Fibroblast of skin of right quadriceps (primary cell): ENCODE results near the gene HYAL2.

Experiments used
- DNase-seq: peaks from one replicate; pipeline ENCODE4 v3.0.0-alpha.2; 2013

Gene HYAL2

DNA sequence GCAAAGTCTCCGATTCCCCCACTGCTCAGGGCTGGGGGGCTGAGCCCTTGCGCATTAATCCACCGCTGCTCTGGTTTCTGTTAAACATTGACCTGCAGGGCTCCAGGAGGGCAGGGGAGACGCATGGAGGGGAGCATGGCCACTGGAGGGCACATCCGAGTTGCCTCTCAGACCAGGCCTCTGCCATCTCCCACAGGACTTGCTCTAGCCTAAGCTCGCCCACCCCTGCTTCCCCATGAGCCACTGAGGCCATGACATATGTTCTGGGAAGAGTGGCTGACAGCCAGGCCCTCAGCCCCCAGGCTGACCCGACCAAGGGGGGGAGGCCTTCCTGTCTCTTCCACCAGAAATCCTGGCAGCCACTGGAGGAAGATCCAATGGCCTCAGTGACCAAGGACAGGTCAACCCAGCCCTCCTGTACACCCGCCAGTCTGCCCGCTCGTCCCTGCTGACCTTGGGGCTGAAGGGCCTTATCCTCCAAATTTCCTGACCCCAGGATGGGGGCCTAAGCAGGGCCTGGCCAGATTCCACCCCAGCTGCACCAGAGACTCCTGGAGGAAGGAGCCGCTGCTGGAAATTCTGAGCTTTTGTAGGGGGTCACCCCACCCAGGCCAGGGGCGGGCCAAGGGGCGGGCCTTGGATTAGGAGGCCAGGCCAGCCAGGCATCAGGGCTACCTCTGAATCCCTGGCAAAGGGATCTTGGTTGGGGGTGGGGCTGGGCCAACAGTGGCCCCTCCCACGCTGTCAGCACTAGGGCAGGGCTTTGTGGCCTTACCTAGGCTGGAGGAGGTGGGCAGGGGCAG lies 19.3 kb downstream of the HYAL2 start, which contains the start of gene HYAL1:
Gene HYAL1, minus strand, starts transcription at position 562 of the 803 bp plus-strand sequence. CDS start 618 bp downstream, outside the sequence.
- no peak for DNase-seq

DNA sequence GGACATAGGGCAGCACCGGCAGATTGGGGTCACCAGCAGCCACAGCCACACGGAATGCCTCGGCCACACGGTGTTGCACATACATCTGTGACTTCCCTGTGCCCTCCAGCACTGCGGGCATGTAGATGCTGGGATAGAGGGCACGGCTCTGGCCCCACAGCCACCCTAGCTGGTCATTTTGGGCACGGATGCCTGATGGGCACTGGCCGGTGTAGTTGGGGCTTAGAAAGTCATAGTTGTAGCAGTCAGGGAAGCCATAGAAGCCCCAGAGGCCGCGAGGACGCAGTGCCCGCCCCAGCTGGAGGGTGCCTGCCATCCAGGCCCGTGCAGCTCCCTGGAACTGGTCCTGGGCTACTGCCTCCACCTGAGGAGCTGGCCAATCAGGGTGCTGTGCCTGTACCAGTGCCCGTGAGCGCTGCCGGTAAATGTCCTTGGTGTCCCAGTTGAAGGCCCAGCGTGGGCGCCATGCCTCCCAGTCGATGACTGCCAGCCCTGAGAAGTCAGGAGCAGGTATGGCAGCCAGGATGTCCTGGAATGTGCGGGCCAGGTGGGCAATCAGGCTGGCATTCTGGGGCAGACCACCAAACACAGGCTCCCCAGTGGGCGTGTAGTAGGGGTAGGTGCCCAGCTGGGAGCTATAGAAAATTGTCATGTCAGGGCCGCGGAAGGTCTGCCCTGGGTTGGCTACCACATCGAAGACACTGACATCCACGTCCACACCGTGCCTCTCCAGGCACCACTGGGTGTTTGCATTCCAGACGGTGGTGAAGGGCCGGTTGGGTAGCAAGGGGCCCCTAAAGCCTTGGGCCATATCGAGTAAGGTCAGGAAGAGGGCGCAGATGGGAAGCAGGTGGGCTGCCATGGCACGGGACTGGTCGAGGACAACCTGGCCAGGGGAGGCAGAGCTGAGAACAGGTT lies 20.2 kb downstream of the HYAL2 start:
- DNase-seq, result no peak

DNA sequence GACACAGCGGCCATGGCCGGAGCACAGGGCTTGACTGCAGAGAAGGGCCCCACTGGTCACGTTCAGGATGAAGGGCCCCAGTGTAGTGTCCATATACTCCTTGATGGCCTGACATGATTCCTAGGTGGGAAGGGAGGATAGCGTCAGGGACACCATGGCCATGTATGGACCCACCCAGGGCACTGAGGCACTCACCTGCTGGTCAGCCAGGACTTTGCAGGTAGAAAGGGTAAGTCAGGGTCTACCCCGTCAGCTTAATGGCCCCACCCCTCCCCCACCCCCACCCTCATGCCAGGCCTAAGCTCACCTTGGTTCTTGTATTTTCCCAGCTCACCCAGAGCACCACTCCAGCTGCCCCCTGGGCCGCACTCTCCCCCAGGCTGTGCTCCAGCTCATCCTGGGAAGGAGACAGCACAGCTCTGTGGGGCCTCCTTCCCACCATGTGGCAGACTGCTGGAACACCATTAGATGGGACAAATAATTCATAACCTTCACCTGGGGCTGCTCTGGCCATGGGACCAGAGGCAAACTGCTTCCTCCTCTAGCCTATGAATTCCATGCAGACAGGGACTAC lies 21.8 kb downstream of the HYAL2 start:
- DNase-seq, result no peak

DNA sequence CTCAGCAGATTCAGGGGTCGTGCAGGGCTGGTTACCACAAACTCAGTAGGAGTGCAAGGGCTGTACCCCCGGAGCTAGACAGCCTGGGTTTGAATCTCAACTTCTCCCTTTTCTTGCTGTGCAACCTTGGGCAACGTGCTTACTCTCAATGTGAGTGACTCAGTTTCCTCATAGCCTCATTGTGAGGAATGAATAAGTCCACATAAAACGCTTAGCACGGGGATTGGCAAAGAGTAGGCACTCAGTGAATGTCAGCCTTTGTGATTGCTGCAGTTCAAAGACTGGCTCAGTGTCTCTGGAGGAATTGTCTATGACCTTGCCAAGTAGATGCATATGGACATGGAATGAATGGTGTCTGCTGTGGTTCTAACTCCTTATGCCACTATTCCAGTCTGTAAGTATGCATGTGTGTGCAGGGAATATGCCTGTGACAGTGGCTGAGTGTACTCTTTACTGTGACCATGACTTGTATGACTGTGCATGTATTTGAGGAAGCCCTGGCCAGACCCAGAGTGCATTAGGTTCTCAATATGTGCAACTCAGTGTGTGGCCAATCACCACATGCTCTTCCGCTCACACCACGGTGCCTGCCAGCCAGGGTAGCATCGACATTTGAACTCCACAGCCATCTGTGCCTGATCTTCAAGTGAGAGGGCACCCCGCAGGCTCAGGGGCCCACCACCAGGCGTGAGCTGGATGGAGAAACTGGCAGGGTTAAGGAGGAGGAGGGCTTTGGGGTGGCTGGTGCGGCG lies 22.4 kb downstream of the HYAL2 start:
- peak; percentile 39 for DNase-seq

DNA sequence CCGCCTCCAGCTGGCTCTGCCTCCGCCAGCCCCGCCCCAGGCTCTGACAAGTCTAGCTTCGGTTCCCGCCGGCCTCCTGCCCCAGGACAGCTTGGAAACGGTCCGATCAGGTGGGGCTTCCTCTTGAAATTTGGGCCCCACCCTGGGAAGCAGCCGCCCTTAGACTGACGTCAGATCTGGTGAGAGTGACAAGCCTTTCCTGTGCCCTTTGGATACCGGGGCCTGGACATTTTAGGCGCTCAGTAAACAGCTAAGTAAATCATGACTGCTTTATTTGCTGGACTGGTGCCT lies 23.0 kb downstream of the HYAL2 start:
- no peak for DNase-seq

DNA sequence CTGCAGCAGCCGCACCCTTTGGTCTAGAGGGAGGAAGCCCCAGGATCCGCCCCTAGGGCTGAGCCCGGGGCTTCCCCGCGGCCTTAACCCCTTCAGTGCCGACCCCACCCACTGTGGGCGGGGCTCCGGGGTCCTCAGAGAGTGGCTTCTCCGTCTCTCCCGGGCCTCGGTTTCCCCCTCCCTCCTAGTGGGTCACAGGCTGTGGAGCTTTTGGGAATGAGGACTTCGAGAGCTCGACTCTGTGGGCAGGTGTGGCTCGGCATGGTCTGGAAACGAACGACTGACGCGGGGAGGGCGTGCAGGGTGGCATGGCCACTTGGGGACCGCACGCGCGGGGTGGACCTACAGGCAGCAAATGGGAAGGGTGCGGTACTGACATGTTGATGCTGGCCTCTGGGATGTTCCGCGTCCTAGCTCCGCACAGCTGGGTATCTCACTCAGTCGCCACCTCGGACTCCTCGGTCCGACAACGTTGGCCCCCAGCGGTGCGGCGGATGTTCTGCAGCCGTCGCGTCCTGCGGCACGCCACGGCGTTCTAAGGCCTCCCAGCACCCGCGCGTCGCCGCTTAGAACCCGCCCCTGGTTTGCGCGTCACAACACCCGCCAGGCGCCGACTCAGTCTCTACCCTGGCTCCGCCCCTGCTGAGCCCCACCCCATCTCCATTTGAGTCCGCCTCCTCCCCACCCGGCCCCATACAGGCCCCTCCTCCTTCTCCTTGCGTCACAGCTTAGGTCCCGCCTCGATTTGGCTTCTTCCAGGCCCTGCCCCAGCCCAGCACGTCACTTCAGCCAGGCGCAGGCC lies 23.5 kb downstream of the HYAL2 start, which contains the start of the genes HYAL3 and NAA80:
Gene HYAL3, minus strand, starts transcription at position 570 of the 802 bp plus-strand sequence. CDS start 3,803 bp downstream, outside the sequence.
Gene NAA80, minus strand, starts transcription at position 570 of the 802 bp plus-strand sequence. CDS start 1,942 bp downstream, outside the sequence.
- peak; percentile 99 for DNase-seq

DNA sequence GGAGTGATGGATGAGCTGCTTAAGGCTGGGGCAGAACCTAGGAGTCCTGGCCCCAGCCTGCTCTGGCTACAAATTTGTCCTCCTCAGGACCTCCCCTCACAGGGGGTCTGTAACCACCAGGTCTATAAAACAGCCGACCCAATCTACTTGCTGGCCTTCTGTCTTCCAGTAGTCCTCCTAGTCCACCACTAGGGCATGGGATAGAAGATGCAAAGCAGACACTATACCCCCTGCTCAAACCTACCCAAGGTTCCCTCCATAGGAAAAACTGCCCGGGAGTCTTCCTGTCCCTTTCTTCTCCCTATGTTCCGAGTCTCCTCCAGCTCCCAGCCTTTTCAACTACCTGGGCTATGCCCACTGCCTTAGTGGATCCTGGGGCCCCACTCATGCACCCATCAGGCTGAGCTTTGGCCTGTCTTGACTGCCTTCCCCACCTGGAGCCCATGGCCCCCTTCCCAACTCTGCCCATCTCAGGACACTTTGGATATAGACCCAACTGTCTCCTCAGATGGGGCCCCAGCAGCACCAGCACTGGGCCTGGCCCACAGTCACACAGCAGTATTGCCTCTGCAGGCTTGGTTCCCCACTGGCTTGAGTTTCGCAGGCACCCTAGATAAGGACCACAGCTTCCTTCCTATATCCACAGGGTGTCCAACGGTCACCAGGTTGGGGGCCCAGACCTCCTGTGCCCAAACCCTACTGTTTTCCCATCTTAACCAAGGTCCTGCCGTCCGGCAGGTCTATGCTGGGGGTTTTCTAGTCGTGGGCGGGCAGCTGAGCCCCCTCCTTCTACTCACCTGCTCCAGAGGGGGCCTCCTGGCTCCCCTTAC lies 24.4 kb downstream of the HYAL2 start:
- DNase-seq, result no peak

DNA sequence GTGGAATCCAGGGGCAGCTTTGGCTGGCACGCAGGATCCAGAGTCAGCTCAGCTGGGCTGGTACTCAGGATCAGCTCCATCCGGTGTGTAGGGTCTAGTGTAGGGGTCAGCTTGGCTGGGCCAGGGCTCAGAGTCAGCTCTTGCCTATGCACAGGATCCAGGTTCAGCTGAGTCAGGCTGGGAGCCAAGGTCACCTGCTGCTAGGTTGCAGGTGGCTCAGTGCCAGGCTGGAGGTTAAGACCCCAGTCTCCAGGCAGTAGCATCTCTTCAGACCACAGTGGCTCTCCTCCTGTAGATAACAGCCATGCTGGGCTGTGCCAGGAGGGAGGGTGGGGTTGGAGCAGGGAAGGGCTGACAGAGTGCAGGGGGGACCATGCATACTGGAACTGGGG lies 25.2 kb downstream of the HYAL2 start:
- DNase-seq, result no peak

DNA sequence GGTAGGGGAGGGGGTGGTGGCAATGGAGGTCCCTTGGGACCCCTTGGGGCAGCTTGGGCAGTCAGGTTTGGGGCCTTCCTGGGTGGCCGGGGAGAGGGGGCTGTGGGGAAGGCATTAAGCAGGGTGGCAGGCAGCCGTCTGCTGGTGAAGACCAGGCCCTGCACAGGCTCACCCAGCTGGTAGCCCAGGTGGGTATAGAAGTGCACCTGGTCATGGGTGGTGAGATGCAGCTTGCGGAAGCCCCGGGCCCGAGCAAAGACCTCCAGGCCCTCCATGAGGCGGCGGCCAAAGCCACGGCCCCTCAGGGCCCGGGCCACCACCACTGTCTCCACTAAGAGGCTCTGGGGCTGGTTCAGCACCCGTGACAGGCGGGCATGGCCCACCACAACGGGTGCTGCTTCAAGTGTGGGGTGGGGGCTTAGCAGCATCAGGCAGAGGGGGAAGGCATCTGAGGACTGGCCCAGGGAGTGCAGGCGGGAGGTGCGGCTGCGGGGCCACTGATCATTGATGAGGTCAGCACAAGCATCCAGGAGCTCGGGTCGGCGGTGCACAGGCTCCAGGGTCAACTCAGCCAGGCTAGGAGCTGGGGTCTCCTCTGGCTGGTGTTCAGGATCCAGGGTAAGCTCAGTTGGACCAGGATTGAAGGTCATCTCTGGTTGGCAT lies 25.7 kb downstream of the HYAL2 start:
- no peak for DNase-seq

DNA sequence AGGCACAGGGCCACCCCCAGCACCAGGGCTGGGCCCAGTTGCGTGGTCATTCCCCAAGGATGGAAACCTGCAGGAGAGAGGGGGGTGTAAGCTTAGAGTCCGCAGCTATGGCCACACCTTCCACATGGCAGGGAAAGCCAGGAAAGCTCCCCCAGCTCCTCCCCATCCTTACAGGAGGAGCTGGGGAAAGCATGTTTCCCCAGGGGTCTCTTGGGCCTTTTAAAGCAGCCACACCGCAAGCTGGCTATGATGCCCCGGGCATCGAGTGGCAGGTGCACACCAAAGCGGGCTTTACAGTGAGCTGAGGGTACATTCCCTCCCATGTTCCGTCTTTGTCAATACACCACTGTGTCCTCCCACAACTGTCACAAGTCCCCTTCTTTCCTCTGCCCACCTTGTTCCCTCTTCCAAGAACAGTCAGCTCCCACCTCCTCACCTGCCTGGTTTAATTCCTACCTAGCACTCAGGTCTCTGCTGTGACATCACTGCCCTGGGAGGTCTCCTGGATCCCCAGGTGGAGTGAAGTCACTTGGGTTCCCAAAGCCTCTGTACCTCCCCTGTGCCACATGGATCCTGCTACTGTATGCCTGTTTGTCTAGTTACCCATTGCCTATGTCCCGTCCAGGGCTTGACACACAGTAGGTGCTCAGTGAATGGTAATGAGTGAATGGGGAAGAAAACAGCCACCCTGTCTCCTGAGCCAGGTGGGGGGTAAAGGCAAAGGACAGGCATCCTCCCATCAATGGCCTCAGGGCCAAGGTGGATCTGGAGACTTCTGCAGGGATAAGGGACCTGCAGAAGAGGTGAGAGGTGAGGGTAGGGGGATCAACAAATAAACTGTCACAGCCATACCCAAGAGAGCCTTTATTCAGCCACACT lies 26.8 kb downstream of the HYAL2 start:
- DNase-seq, result no peak

DNA sequence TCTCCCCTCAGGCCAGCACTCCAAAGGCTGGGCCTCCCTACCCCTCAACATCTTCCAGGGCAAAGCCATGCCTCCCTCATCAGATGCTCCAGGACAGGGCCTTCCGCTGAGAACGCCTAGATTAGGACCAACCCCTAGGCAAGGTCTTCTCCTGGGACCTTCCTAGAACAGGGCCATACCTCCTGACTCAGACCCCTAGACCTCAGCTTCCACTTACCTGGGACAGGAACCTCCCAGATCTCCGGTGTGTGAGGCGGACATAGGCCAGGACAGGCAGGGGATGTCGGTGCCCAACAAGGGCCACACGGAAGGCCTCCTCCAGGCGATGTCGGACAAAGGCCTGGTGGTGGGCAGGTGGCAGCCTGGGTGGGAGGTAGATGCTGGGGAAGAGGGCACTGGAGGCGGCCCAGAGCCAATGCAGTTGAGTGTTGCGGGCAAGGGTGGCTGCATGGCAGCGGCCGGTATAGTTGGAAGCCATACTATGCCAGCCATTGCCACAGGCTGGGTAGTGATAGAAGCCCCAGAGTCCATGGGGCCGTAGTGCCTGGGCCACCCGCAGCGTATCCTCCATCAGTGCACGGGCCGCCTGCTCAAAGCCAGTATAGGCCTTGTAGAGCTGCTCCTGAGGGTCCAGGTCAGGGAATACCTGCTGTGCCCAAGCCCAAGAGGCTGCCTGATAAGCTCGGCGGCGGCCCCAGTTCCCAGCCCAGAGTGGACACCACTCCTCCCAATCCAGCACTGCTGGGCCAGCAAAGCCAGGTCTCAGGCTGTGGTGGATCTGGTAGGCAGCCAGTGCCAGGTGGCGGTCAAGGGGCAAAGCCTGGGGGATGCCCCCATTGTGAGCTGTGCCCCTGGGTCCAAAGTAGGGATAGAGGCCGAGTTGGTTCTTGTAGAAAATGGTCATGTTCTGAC lies 27.8 kb downstream of the HYAL2 start:
- no peak for DNase-seq

DNA sequence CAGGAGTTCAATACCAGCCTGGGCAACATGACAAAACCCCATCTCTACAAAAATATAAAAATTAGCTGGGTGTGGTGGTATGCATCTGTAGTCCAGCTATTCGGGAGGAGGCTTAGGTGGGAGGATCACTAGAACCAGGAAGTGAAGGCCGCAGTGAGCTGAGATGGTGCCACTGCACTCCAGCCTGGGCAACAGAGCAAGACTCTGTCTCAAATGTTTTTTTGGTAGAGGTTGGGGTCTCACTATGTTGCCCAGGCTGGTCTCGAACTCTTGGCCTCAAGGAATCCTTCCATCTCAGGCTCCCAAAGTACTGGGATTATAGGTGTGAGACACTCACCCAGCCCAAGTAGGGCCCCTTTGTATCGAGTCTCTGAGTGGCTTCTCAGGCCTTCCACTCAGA lies 28.5 kb downstream of the HYAL2 start:
- DNase-seq, result no peak

DNA sequence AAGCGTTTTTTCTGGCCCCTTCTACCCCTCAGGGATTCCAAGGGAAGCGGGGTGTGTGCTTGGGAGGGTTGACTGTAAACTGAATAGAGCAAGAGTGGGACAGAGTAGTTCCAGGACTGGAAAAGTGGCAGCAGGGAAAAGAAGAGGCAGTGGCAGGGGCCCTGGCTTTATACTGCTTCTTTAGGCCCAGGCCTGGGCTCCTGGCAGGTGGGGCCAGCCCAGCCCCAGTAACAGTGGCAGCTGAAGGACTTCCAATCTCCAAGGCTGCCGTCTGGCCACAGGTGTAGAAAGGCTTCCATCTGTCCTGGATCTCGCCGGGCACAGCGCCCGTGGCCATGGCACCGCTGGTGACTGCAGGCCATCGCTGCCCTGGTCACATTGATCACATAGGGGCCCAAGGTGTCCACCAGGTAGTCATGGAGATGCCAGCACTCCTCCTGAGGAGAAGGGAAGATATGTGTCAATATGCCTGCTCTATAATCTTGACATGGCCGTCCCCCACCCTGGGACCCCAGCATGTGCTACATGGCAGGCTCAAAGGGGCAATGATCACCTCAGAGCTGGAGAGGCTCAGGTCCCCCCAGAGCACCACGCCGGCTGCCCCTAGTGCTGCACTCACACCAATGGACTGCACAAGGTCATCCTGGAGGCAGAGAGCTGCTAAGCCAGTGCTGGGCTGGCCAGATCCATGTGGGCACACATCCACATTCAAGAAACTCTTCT lies 29.3 kb downstream of the HYAL2 start:
- no peak for DNase-seq

DNA sequence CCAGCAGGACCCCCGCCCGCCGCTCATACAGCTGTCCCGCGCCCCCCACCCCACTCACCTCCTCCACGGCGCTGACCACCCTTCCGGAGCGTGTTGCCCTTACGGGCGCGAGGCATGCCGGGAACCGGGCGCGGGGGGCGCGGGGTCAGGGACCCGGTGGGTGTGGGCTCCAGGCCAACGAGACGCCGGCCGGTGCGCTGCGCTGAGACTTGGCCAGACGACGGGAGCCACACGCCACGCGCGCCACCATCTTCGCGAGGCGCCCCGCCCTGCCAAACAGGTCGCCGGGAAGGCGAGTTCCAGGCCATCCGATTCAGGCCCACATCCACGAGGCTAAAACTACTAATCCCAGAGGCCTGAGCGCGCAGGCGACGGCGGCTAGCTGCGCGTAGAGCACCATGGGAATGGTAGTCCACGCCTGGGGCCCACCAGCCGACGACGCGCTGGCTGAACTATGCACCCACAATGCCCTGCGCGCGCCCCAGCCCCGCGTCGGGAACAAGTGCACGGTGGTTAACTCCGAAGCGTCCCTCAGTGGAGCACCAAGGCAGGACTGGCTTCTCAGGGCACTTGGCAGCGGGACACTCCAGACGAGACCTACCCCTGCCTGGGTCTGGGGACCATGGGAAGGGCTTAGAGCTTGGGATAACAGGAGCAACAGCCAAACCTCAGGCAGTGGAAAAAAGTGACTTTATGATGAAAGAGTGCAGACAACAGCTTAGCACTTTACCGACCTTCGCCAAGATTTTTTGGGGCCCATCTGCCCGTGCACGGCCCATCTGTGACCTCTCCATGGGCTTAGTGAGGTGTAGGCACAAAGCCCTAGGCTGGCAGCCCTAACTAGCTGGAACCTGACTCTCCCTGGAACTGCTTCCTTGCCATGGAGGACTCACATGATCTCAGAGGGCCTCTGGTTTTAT lies 30.1 kb downstream of the HYAL2 start, which contains the start of gene IFRD2:
Gene IFRD2, minus strand, starts transcription at position 271 of the 920 bp plus-strand sequence. Its CDS starts 155 bp downstream, at position 116.
- peak; percentile 96 for DNase-seq

DNA sequence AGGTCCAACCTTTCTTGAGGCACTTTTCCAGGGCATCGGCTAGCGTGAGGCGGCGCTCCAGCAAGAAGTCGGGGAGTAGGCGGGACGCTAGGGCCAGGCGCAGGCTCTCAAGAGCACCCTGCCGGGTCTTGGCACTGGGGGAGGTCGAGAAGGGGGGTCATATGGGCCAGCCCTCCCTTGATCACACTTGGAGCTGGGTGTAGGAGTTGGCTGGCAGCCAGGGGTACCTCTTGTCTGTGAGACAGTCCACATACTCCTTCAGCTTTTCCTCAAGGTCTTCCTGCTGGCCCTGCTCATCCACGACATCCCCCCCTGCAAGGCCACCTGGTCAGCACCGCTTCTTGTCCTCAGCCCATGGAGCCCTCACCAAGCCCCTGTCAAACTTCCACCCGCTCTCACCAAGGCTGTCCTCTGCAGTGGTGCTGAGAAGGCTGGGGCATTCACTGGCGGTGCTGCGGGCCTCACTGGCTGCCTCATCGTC lies 32.3 kb downstream of the HYAL2 start:
- DNase-seq, result no peak

DNA sequence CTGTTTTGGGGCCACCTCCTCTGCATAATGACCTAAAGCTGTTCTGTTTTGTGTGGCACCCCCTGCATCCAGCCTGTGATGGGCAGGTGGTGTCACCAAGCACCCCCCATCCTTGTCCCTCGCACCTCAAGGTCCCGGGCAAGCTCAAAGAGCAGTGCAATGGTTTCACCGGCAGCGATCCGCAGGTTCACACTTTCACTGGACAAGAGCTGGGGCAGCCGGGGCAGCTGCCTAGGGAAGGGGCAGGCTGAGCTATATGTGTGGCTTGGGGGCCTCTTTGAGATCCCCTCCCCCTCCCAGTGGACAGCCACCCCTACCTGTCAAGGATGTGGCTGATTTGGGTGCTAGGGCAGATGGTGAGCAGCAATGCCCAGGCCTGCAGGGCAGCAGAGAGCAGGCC lies 33.4 kb downstream of the HYAL2 start:
- no peak for DNase-seq
